Glutamatergic neuron (in vitro differentiated cells): Measurements from ENCODE around the gene ROR2. TPM values are rescaled to one million over a fixed set of nuclear protein-coding genes. Genes with fewer than 3 reads are reported as not detected.
A peak's percentile ranks its signal among the peaks of the same experiment; 100 is the strongest.

Source experiments
- DNase-seq: peaks from one replicate; pipeline ENCODE4 v3.0.0; 2022
- H3K27ac Mint-ChIP-seq: one replicate; pipeline ENCODE4 v1.8.0; 2020; ENCODE audit warnings: mild to moderate bottlenecking, mixed read lengths, inconsistent platforms; ENCODE audit not compliant: unreplicated experiment
- H3K27me3 Mint-ChIP-seq: one replicate; pipeline ENCODE4 v1.8.0; 2020; ENCODE audit warnings: mild to moderate bottlenecking, moderate library complexity, mixed read lengths, inconsistent platforms; ENCODE audit not compliant: unreplicated experiment
- H3K36me3 Mint-ChIP-seq: one replicate; pipeline ENCODE4 v1.8.0; 2020; ENCODE audit warnings: mild to moderate bottlenecking, mixed read lengths, inconsistent platforms; ENCODE audit not compliant: unreplicated experiment
- H3K4me1 Mint-ChIP-seq: one replicate; pipeline ENCODE4 v1.8.0; 2020; ENCODE audit warnings: mild to moderate bottlenecking, low read depth, mixed read lengths, inconsistent platforms; ENCODE audit not compliant: unreplicated experiment
- H3K4me3 Mint-ChIP-seq: one replicate; pipeline ENCODE4 v1.8.0; 2020; ENCODE audit warnings: mild to moderate bottlenecking, mixed read lengths, inconsistent platforms; ENCODE audit not compliant: unreplicated experiment
- H3K9me3 Mint-ChIP-seq: one replicate; pipeline ENCODE4 v1.8.0; 2020; ENCODE audit warnings: mild to moderate bottlenecking, moderate library complexity, mixed read lengths, inconsistent platforms; ENCODE audit not compliant: unreplicated experiment
- total RNA-seq: library from RNA; stranded (reverse); fragmentation: NEBNext Ultra II Directional; extraction: Animal tissue kit (Norgen Biotek cat#: 25700); gene quantifications from one replicate; pipeline ENCODE4 v1.2.1, GENCODE V29; 2021; ENCODE audit not compliant: unreplicated experiment
- TF ChIP-seq, protein P1 (sequence below): fragments of 200-600 bp; sonication (generic); IDR thresholded peaks from one replicate; pipeline ENCODE4 v1.5.0; 2021; ENCODE audit not compliant: partially characterized antibody, unreplicated experiment

The ROR2 gene
- total RNA-seq, 1 donor from 2014 or later = 51.1 TPM

DNA sequence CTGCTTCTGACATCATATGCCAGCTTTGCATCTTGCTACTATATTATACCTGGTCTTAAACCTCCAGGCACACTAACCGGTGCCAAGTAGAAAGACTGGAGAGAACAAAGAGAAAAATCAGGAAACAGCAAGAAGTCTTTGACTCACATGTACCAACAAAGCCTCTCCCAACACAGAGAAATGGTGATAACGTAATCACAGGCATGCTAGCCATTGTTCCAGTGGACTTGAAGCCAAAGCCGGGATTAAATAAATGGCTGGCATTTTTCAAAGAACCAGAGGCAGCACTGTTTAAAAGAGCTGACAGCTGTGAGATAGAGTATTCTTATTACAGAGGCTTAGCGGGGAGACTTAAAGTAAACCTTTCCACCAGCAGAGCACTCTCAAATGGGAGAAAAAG lies 378.0 kb downstream of the ROR2 start:
- Mint-ChIP-seq H3K36me3 (no peaks in the 10 kb centered on the region), H3K9me3 (peaks cover 7% of the 10 kb centered on the region), H3K4me1 (peaks cover 5% of the 10 kb centered on the region), H3K27me3 (no peaks in the 10 kb centered on the region), H3K4me3 (no peak overlapping the region), H3K27ac (no peak overlapping the region)
- TF ChIP-seq, protein P1, sequence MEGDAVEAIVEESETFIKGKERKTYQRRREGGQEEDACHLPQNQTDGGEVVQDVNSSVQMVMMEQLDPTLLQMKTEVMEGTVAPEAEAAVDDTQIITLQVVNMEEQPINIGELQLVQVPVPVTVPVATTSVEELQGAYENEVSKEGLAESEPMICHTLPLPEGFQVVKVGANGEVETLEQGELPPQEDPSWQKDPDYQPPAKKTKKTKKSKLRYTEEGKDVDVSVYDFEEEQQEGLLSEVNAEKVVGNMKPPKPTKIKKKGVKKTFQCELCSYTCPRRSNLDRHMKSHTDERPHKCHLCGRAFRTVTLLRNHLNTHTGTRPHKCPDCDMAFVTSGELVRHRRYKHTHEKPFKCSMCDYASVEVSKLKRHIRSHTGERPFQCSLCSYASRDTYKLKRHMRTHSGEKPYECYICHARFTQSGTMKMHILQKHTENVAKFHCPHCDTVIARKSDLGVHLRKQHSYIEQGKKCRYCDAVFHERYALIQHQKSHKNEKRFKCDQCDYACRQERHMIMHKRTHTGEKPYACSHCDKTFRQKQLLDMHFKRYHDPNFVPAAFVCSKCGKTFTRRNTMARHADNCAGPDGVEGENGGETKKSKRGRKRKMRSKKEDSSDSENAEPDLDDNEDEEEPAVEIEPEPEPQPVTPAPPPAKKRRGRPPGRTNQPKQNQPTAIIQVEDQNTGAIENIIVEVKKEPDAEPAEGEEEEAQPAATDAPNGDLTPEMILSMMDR = no peak
- no peak for DNase-seq

DNA sequence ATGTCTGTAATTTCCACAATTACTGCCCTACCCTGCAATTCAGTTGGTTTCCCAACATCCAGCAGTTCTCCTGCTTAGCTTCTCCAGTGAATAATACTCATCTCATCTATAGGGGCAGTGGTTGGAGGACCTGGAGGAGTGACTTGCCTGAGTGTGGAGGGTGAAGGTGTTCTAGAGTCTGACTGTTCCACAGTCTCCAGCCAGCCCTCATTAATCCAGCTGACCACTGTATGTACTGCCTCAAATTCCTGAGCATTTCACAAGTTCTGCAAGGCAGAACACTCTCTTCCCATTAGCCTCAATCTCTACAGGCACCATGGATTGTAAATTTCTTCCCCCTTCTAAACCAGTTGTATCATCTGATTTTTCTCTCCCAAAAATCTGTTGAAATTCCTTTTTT lies 379.0 kb downstream of the ROR2 start:
- no peak overlapping the region for H3K4me3 Mint-ChIP-seq
- DNase-seq = no peak
- no peak overlapping the region for H3K27ac Mint-ChIP-seq
- H3K27me3 Mint-ChIP-seq = no peaks in the 10 kb centered on the region
- peaks cover 7% of the 10 kb centered on the region for H3K9me3 Mint-ChIP-seq
- H3K4me1 Mint-ChIP-seq = peaks cover 5% of the 10 kb centered on the region
- TF ChIP-seq, protein P1 = no peak
- H3K36me3 Mint-ChIP-seq = no peaks in the 10 kb centered on the region

DNA sequence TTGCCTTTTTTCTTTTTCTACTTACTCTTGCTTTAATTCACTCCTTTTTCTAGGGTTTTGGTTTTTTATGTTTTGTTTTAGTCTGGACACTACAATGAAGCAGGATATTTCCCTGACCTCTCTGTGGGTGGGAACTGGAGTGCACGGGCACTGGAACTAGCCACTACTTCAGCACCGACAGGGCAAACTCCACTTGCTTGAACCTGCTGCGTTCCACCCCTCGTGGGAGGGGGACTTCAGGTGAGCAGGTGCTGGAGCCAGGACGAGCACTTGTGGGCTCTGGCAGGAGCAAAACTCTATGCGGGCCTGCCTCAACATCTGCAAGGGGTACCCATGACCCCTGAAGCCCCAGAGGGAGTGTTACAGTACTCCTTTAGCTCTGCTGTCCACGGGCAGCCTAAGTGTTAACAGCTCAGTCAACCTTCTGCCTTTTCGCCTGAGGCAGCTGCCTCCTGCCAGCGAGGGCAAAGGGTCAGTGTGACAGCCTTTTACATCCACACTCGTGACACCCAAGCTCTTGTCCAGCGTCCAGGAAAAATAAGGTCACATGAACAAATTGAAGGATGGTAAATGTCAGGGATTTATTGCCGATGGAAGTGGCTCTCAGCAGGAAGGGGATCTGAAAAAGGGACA lies 382.3 kb downstream of the ROR2 start:
- H3K4me1 Mint-ChIP-seq = peaks cover 3% of the 10 kb centered on the region
- H3K36me3 Mint-ChIP-seq = no peaks in the 10 kb centered on the region
- H3K27ac Mint-ChIP-seq = peak overlapping the region; percentile 14
- H3K4me3 Mint-ChIP-seq = no peak overlapping the region
- H3K9me3 Mint-ChIP-seq = peaks cover 5% of the 10 kb centered on the region
- TF ChIP-seq, protein P1 = no peak
- DNase-seq = peak; percentile 39
- no peaks in the 10 kb centered on the region for H3K27me3 Mint-ChIP-seq

DNA sequence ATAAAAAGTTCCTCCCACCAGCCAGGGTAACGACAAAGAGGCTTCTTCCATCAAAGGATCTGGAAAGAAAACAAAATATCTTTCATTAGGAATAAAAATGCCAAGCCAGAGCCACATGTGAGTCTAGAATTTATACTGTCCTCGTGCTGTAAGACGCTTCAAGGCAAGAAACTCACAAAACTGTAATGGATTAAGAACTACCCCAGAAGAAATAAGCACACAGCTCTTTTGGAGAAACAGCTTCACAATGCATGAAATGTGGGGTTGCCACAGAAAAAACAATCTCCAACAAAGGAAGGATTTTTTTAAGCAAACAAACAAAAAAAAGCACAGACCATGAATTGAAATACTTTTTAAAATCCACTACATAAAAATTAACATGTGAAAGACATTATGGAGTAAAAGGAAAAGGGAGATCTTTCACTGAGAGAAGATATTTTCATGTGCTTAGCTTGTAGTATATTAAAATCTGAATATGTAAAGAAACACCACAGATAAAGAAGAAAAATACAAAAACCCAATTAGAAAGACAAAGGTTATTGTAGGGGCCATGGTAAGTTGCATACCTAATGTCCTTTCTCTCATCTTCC lies 385.9 kb downstream of the ROR2 start:
- no peak overlapping the region for H3K27ac Mint-ChIP-seq
- H3K27me3 Mint-ChIP-seq = no peaks in the 10 kb centered on the region
- H3K36me3 Mint-ChIP-seq = no peaks in the 10 kb centered on the region
- no peak for DNase-seq
- H3K4me3 Mint-ChIP-seq = no peak overlapping the region
- peaks cover 3% of the 10 kb centered on the region for H3K4me1 Mint-ChIP-seq
- TF ChIP-seq, protein P1 = no peak
- peaks cover 5% of the 10 kb centered on the region for H3K9me3 Mint-ChIP-seq

DNA sequence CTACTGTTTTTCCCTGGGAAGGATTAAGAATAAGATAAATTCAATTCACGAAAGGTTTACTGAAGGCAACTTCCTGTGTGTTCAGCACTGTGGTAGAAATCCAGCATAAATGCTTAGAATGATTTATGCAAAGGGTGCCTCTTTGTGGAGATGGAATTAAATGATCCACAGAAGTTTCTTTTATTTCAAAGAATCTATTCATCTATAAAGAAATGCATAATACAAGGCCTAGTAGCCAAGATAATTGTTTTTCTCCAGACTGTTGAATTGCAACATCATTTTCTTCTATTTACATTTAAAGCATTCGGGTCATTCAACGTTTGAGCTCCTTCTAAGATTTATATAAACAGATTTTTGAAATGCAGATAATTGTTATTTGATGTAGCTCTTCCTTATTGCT lies 387.6 kb downstream of the ROR2 start:
- DNase-seq = no peak
- H3K4me3 Mint-ChIP-seq = no peak overlapping the region
- no peaks in the 10 kb centered on the region for H3K27me3 Mint-ChIP-seq
- H3K36me3 Mint-ChIP-seq = no peaks in the 10 kb centered on the region
- peaks cover under 1% of the 10 kb centered on the region for H3K9me3 Mint-ChIP-seq
- no peak overlapping the region for H3K27ac Mint-ChIP-seq
- H3K4me1 Mint-ChIP-seq = no peaks in the 10 kb centered on the region
- TF ChIP-seq, protein P1 = no peak
